SK-N-SH (cell line): ENCODE measurements around the gene CBX6. TPM values are rescaled to one million over a fixed set of nuclear protein-coding genes. Genes with fewer than 3 reads are reported as not detected.

ENCODE experiments used
- CTCF ChIA-PET: fragments of 300-600, 350-600 bp; formaldehyde crosslinking; extraction: SDS; loops from one replicate; lab custom pipeline; 2021; lab: Yijun Ruan, JAX
- POLR2A ChIA-PET: fragments of 350-600 bp; sonication (Branson Sonifier 250); formaldehyde crosslinking; extraction: SDS; loops from one replicate; lab custom pipeline; 2020; ENCODE audit warnings: antibody characterized with exemption, inconsistent platforms; lab: Yijun Ruan, JAX
- DNase-seq: peaks from one replicate; pipeline ENCODE4 v3.0.0; 2012
- H2AFZ ChIP-seq: fragments of 200-600 bp; sonication (generic); 2 replicates; pipeline ENCODE4 v1.8.1; 2016; ENCODE audit warnings: antibody characterized with exemption, mild to moderate bottlenecking, low read depth
- H3F3A ChIP-seq: fragments of 200-600 bp; sonication (generic); replicated peaks from 2 replicates; pipeline ENCODE3; 2016; ENCODE audit warnings: antibody characterized with exemption, mild to moderate bottlenecking; ENCODE audit not compliant: insufficient read depth
- H3K27ac ChIP-seq, 2 experiments: fragments of 200-500 bp in 1 of 2; fragments of 200-600 bp in 1 of 2; sonication (Bioruptor generic) in 1 of 2; sonication (generic), shearing (Covaris generic) in 1 of 2; 2 replicates each; pipeline versions ENCODE4 v1.5.1 to v1.6.1; 2014 to 2016; ENCODE audit warnings: low read depth in 2 of 2, inconsistent platforms in 1 of 2, low read length in 1 of 2, mild to moderate bottlenecking in 1 of 2, mixed read lengths in 1 of 2
- H3K27me3 ChIP-seq: fragments of 200-600 bp; sonication (generic), shearing (Covaris generic); 2 replicates; pipeline ENCODE4 v1.6.1; 2016; ENCODE audit warnings: mixed run types; ENCODE audit not compliant: insufficient read depth
- H3K36me3 ChIP-seq, 2 experiments: fragments of 200-500 bp in 1 of 2; fragments of 200-600 bp in 1 of 2; sonication (Bioruptor generic) in 1 of 2; sonication (generic) in 1 of 2; replicated peaks in 1 of 2; 2 replicates each; pipeline versions ENCODE3 to v1.5.1; 2014 to 2016; ENCODE audit warnings: low read length in 1 of 2, mild to moderate bottlenecking in 1 of 2; ENCODE audit not compliant: insufficient read depth in 2 of 2, control insufficient read depth in 1 of 2
- H3K4me1 ChIP-seq, 2 experiments: fragments of 200-500 bp in 1 of 2; fragments of 200-600 bp in 1 of 2; sonication (Bioruptor generic) in 1 of 2; sonication (generic), shearing (Covaris generic) in 1 of 2; 2 replicates each; pipeline versions ENCODE4 v1.5.1 to v1.6.1; 2014 to 2016; ENCODE audit warnings: low read depth in 1 of 2, low read length in 1 of 2, mixed run types in 1 of 2; ENCODE audit not compliant: insufficient read depth in 2 of 2, control insufficient read depth in 1 of 2
- H3K4me2 ChIP-seq: fragments of 200-600 bp; sonication (generic), shearing (Covaris generic); 2 replicates; pipeline ENCODE4 v1.6.1; 2017; ENCODE audit warnings: mixed run types
- H3K4me3 ChIP-seq, 2 experiments: fragments of 200-500 bp in 1 of 2; fragments of 200-600 bp in 1 of 2; sonication (Bioruptor generic) in 1 of 2; sonication (generic), shearing (Covaris generic) in 1 of 2; 2 replicates each; pipeline versions ENCODE4 v1.5.1 to v1.8.1; 2014 to 2016; ENCODE audit warnings: low read depth in 2 of 2, inconsistent platforms in 1 of 2, low read length in 1 of 2, mild to moderate bottlenecking in 1 of 2, mixed read lengths in 1 of 2, moderate library complexity in 1 of 2
- H3K79me2 ChIP-seq: fragments of 200-600 bp; sonication (generic); 2 replicates; pipeline ENCODE4 v1.8.1; 2017; ENCODE audit warnings: mild to moderate bottlenecking; ENCODE audit not compliant: insufficient read depth
- H3K9ac ChIP-seq: fragments of 200-600 bp; sonication (generic); 2 replicates; pipeline ENCODE4 v1.6.1; 2017; ENCODE audit warnings: mixed run types
- H3K9me2 ChIP-seq: fragments of 200-600 bp; sonication (generic); 2 replicates; pipeline ENCODE4 v1.6.1; 2017; ENCODE audit warnings: mixed run types
- H3K9me3 ChIP-seq: fragments of 200-600 bp; sonication (generic); 2 replicates; pipeline ENCODE4 v1.6.1; 2017; ENCODE audit warnings: mixed run types, mild to moderate bottlenecking, moderate library complexity
- H4K20me1 ChIP-seq: fragments of 200-600 bp; sonication (generic); 2 replicates; pipeline ENCODE4 v1.6.1; 2017; ENCODE audit warnings: mild to moderate bottlenecking, mixed run types; ENCODE audit not compliant: insufficient read depth
- CTCF ChIP-seq: fragments of 200-600 bp; sonication (generic); IDR thresholded peaks from 2 replicates; pipeline ENCODE4 v1.6.1; 2017; ENCODE audit warnings: antibody characterized with exemption, mild to moderate bottlenecking, moderate library complexity
- EP300 ChIP-seq, 2 experiments: IDR thresholded peaks; 2 replicates each; pipeline versions ENCODE4 v1.4.0 to v1.6.1; 2012; ENCODE audit warnings: borderline replicate concordance in 1 of 2, low read depth in 1 of 2, low read length in 1 of 2
- EZH2phosphoT487 ChIP-seq: fragments of 200-600 bp; sonication (generic); IDR thresholded peaks from 2 replicates; pipeline ENCODE4 v1.6.1; 2017; ENCODE audit warnings: low read depth, mixed run types, mild to moderate bottlenecking, antibody characterized with exemption, moderate library complexity, borderline replicate concordance
- IRF3 ChIP-seq: fragments of 150-350 bp; IDR thresholded peaks from 2 replicates; pipeline ENCODE4 v1.6.1; 2016; ENCODE audit warnings: mild to moderate bottlenecking, low read depth, low read length
- JUND ChIP-seq: IDR thresholded peaks from 2 replicates; pipeline ENCODE4 v1.4.0; 2012
- MEF2A ChIP-seq: IDR thresholded peaks from 2 replicates; pipeline ENCODE4 v1.4.0; 2012; ENCODE audit warnings: low read depth, borderline replicate concordance
- MXI1 ChIP-seq: IDR thresholded peaks from 2 replicates; pipeline ENCODE4 v1.6.1; 2012; ENCODE audit warnings: mild to moderate bottlenecking, low read depth, low read length, improper control_type of control experiment
- NFIC ChIP-seq: IDR thresholded peaks from 2 replicates; pipeline ENCODE4 v1.4.0; 2012; ENCODE audit warnings: borderline replicate concordance
- NRF1 ChIP-seq: IDR thresholded peaks from 2 replicates; pipeline ENCODE4 v1.6.1; 2012; ENCODE audit warnings: low read depth, mild to moderate bottlenecking, low read length
- PBX3 ChIP-seq: IDR thresholded peaks from 2 replicates; pipeline ENCODE4; 2012
- POLR2AphosphoS5 ChIP-seq: IDR thresholded peaks from 2 replicates; pipeline ENCODE4 v1.6.1; 2012; ENCODE audit warnings: low read depth, low read length
- RAD21 ChIP-seq: IDR thresholded peaks from 2 replicates; pipeline ENCODE4 v1.6.1; 2012; ENCODE audit warnings: mild to moderate bottlenecking, low read length
- RFX5 ChIP-seq: IDR thresholded peaks from 2 replicates; pipeline ENCODE4 v1.6.1; 2012; ENCODE audit warnings: mild to moderate bottlenecking, improper control_type of control experiment, low read length
- RXRA ChIP-seq: IDR thresholded peaks from 2 replicates; pipeline ENCODE4 v1.4.0; 2012; ENCODE audit warnings: low read depth, mild to moderate bottlenecking, borderline replicate concordance
- SMC3 ChIP-seq: IDR thresholded peaks from 2 replicates; pipeline ENCODE4 v1.6.1; 2012; ENCODE audit warnings: low read depth, low read length, improper control_type of control experiment
- TAF1 ChIP-seq: IDR thresholded peaks from 2 replicates; pipeline ENCODE4 v1.6.1; 2012; ENCODE audit warnings: low read depth, mild to moderate bottlenecking, low read length, moderate library complexity, borderline replicate concordance
- WGBS: methylation state at CpG from one replicate; pipeline ENCODE4 v1.1.6; 2017; ENCODE audit warnings: low lambda C conversion rate; 5-methylcytosine and 5-hydroxymethylcytosine counted together
- polyA plus RNA-seq, 3 experiments: library from polyadenylated mRNA; depleted of rRNA; stranded (reverse); fragments of >200 nt; gene quantifications; 2 replicates each; pipeline ENCODE4 v1.2.3, GENCODE V29; 2012

CBX6 gene
- polyA plus RNA-seq, 1 of the 3 experiments (the other 2 are of a cell fraction), result 5.4 TPM

- TF ChIP-seq CTCF (peak; percentile 38), EZH2phosphoT487 (no peak), RFX5 (no peak), RXRA (no peak), NRF1 (no peak), EP300 (IDR thresholded peaks at IDR 0.05; ENCODE audit: borderline replicate concordance in 1 of 2, low read depth in 1 of 2, low read length in 1 of 2) (no peak), TAF1 (no peak), POLR2AphosphoS5 (no peak), NFIC (no peak)
These were observed 47.4 kb downstream of the CBX6 start (continued) for GRCh38 chr22:38824585-38824984.

GRCh38 chr22:38823637-38824036 lies 48.4 kb downstream of the CBX6 start:
- no peak overlapping the region for H3K9ac ChIP-seq
- no peaks in the 10 kb centered on the region for H3K4me1 ChIP-seq
- POLR2A ChIA-PET, result interaction anchor here (0.6 kb wide), 1 partner anchor 56 kb away, joined by 3 read pairs; no protein-coding TSS in a partner anchor
- H2AFZ ChIP-seq, result no peak overlapping the region
- no peaks in the 10 kb centered on the region for H3K79me2 ChIP-seq
- CTCF ChIA-PET, result no interaction called here
- no peak overlapping the region for H3K4me2 ChIP-seq
- no CpG with 5 or more reads among the region's 2 CpGs for WGBS
- H3K9me3 ChIP-seq, result no peaks in the 10 kb centered on the region
- H3K4me3 ChIP-seq, result no peak overlapping the region
- DNase-seq, result no peak
- TF ChIP-seq SMC3, result no peak
- no peaks in the 10 kb centered on the region for H4K20me1 ChIP-seq
- no peaks in the 10 kb centered on the region for H3K36me3 ChIP-seq
- no peaks in the 10 kb centered on the region for H3K9me2 ChIP-seq
- no peak overlapping the region for H3K27ac ChIP-seq
- no peaks in the 10 kb centered on the region for H3F3A ChIP-seq
- H3K27me3 ChIP-seq, result no peaks in the 10 kb centered on the region

DNA sequence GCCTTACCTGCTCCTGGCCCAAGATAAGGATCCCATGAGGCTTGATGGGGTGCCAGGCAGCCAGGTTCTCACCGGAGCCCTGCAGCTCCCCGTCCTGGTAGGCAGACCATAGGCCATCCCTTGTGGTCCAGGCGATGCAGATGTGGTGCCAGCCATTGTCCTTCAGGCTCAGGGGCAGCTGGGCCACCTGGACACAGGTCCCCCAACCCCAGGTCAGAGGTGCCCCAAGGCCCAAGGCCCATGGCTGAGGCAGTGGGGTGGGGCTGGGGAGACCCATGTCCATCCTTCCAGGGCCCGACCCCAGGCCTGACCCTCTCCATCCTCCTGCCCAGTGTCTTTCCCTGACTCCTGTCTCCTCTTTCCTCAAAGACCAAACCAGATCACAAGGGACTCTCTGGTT lies 48.9 kb downstream of the CBX6 start:
- no peaks in the 10 kb centered on the region for H3K79me2 ChIP-seq
- no peaks in the 10 kb centered on the region for H3K4me1 ChIP-seq
- CTCF ChIA-PET, result no interaction called here
- POLR2A ChIA-PET, result no interaction called here
- H2AFZ ChIP-seq, result no peak overlapping the region
- no peaks in the 10 kb centered on the region for H4K20me1 ChIP-seq
- no peak for TF ChIP-seq MEF2A
- no peak for TF ChIP-seq RAD21
- no peak for TF ChIP-seq IRF3
- TF ChIP-seq NFIC, result no peak
- TF ChIP-seq EZH2phosphoT487, result no peak
- no peak for TF ChIP-seq CTCF
- no peak for TF ChIP-seq NRF1
- no peak for TF ChIP-seq TAF1
- no peak for TF ChIP-seq JUND
- TF ChIP-seq MXI1, result no peak
- TF ChIP-seq PBX3, result no peak
- no peaks in the 10 kb centered on the region for H3K9me3 ChIP-seq
- no peaks in the 10 kb centered on the region for H3K9me2 ChIP-seq
- no peak overlapping the region for H3K9ac ChIP-seq
- WGBS, result no CpG with 5 or more reads among the region's 4 CpGs
- H3K4me2 ChIP-seq, result no peak overlapping the region
- H3F3A ChIP-seq, result no peaks in the 10 kb centered on the region
- DNase-seq, result no peak
- H3K27me3 ChIP-seq, result no peaks in the 10 kb centered on the region
- no peaks in the 10 kb centered on the region for H3K36me3 ChIP-seq
- no peak overlapping the region for H3K4me3 ChIP-seq
- no peak overlapping the region for H3K27ac ChIP-seq
